Kidney (tissue), 14 donors: Measurements from ENCODE around the gene TMEM212. TPM values are rescaled to one million over a fixed set of nuclear protein-coding genes. Genes with fewer than 3 reads are reported as not detected.

Experiments used
- DNase-seq, 5 donors: peaks; one replicate each; pipeline ENCODE4 v3.0.0-alpha.2; 2013 to 2020
- FAIRE-seq: peaks from 2 replicates; lab custom pipeline; 2012; peaks lifted over from hg19 to GRCh38; lab: Jason Lieb, UNC
- H3K27ac ChIP-seq, 2 donors: one replicate each; pipeline ENCODE4 v1.7.0; 2013; ENCODE audit warnings: low read depth in 2 of 2, low read length in 2 of 2, inconsistent platforms in 1 of 2
- H3K27me3 ChIP-seq: one replicate; pipeline ENCODE4 v1.7.1; 2013; ENCODE audit warnings: low read length, inconsistent platforms; ENCODE audit not compliant: control insufficient read depth, insufficient read depth
- H3K36me3 ChIP-seq, 3 donors: one replicate each; pipeline versions ENCODE4 v1.7.0 to v1.7.1; 2013; ENCODE audit warnings: low read length in 3 of 3, control low read depth in 1 of 3, inconsistent platforms in 1 of 3; ENCODE audit not compliant: insufficient read depth in 3 of 3, control insufficient read depth in 2 of 3
- H3K4me1 ChIP-seq, 3 donors: one replicate each; pipeline versions ENCODE4 v1.7.0 to v1.7.1; 2013; ENCODE audit warnings: low read length in 3 of 3, inconsistent platforms in 1 of 3, low read depth in 1 of 3; ENCODE audit not compliant: control insufficient read depth in 2 of 3, insufficient read depth in 2 of 3
- H3K4me3 ChIP-seq, 3 donors: one replicate each; pipeline versions ENCODE4 v1.7.0 to v1.8.1; 2013; ENCODE audit warnings: low read length in 3 of 3, control low read depth in 1 of 3, inconsistent platforms in 1 of 3
- H3K9ac ChIP-seq, 3 donors: one replicate each; pipeline versions ENCODE4 v1.7.0 to v1.7.1; 2013; ENCODE audit warnings: low read length in 3 of 3, control low read depth in 1 of 3, inconsistent platforms in 1 of 3
- H3K9me3 ChIP-seq, 3 donors: one replicate each; pipeline versions ENCODE4 v1.7.0 to v1.7.1; 2013; ENCODE audit warnings: low read length in 3 of 3, control low read depth in 1 of 3, inconsistent platforms in 1 of 3; ENCODE audit not compliant: control insufficient read depth in 2 of 3, insufficient read depth in 1 of 3
- CTCF ChIP-seq: IDR thresholded peaks from 3 replicates; pipeline ENCODE4 v1.5.1; 2012; ENCODE audit warnings: mild to moderate bottlenecking, moderate library complexity, borderline replicate concordance; ENCODE audit not compliant: insufficient read depth; ENCODE audit errors: extremely low read depth
- intact Hi-C: fragments of 100-400 bp; cut with DNase I; formaldehyde crosslinking; loops from one replicate; pipeline ENCODE4 v1.11.1; 2022
- polyA plus RNA-seq: library from polyadenylated mRNA; stranded (reverse); fragments of 350-450 nt; fragmentation: Illumina TruSeq; extraction: RNeasy Lipid Tissue Mini Kit (QIAGEN cat#74804); gene quantifications from one replicate; pipeline ENCODE4 v1.2.3, GENCODE V29; 2014; ENCODE audit warnings: low read depth, low replicate concordance; ENCODE audit not compliant: insufficient read depth
- total RNA-seq: library from RNA; stranded (reverse); fragmentation: NEBNext Ultra II Directional; extraction: Animal tissue kit (Norgen Biotek cat#: 25700); gene quantifications from one replicate; pipeline ENCODE4 v1.2.1, GENCODE V29; 2021
- donor health status: control.
- donor health status: control.
- donor health status: control.
- donor health status: control.
- donor health status: control.
- donor health status: DM: yes; HTN: yes; CAD: no.
- donor health status: Normal renal cell carcinoma (clear cell type).

The TMEM212 gene
- total and polyA plus RNA-seq, 2 donors from 2014 or later = not detected

- H3K36me3 ChIP-seq = no peaks in the 10 kb centered on the region
- H3K27me3 ChIP-seq = no peaks in the 10 kb centered on the region
- no peak overlapping the region for H3K27ac ChIP-seq
- intact Hi-C loops = no loop called here
- TF ChIP-seq CTCF = no peak
- FAIRE-seq (no peak), DNase-seq (no peak)
- H3K9ac ChIP-seq = no peak overlapping the region
- H3K9me3 ChIP-seq = no peaks in the 10 kb centered on the region
- no peak overlapping the region for H3K4me3 ChIP-seq
- peaks cover 0 to 2% (median 0%) of the 10 kb centered on the region in 3 donors for H3K4me1 ChIP-seq
Measured at GRCh38 chr3:171825222-171825828, 17.8 kb upstream of the TMEM212 start.

GRCh38 chr3:171827385-171827784 lies 15.8 kb upstream of the TMEM212 start:
- intact Hi-C loops = no loop called here
- Histone ChIP-seq H3K4me3 (no peak overlapping the region), H3K27me3 (no peaks in the 10 kb centered on the region), H3K4me1 (peaks cover 0 to 2% (median 0%) of the 10 kb centered on the region in 3 donors), H3K9me3 (no peaks in the 10 kb centered on the region), H3K36me3 (no peaks in the 10 kb centered on the region), H3K27ac (no peak overlapping the region), H3K9ac (no peak overlapping the region)
- DNase-seq (no peak), FAIRE-seq (no peak)
- TF ChIP-seq CTCF = no peak

GRCh38 chr3:171827836-171828458 lies 15.2 kb upstream of the TMEM212 start:
- DNase-seq (no peak), FAIRE-seq (no peak)
- TF ChIP-seq CTCF = no peak
- no peak overlapping the region for H3K27ac ChIP-seq
- peaks cover 0 to 2% (median 0%) of the 10 kb centered on the region in 3 donors for H3K4me1 ChIP-seq
- no peak overlapping the region for H3K4me3 ChIP-seq
- H3K9me3 ChIP-seq = no peaks in the 10 kb centered on the region
- H3K9ac ChIP-seq = no peak overlapping the region
- no peaks in the 10 kb centered on the region for H3K27me3 ChIP-seq
- intact Hi-C loops = no loop called here
- no peaks in the 10 kb centered on the region for H3K36me3 ChIP-seq
